ENCODE results near the gene WSCD2.

The WSCD2 gene

GRCh38 chr12:108129017-108129812, at the start of gene WSCD2:
TSS of gene WSCD2 (plus strand) at chr12:108129288. CDS start at chr12:108195833, 66,545 bp downstream.
- no peak for DNase-seq

- no peak for DNase-seq
Measured at GRCh38 chr12:108079721-108080120, 49.4 kb upstream of the WSCD2 start.

- DNase-seq, result no peak
Measured at GRCh38 chr12:108080363-108080762, 48.7 kb upstream of the WSCD2 start.

GRCh38 chr12:108082485-108082884, 46.6 kb upstream of the WSCD2 start:
- no peak for DNase-seq

GRCh38 chr12:108087900-108088299, 41.2 kb upstream of the WSCD2 start:
- DNase-seq, result no peak

GRCh38 chr12:108090107-108090899, 38.8 kb upstream of the WSCD2 start:
- DNase-seq, result no peak

- DNase-seq, result no peak
Measured at GRCh38 chr12:108090932-108091678, 38.0 kb upstream of the WSCD2 start.

- no peak for DNase-seq
Measured at GRCh38 chr12:108091679-108092051, 37.4 kb upstream of the WSCD2 start.

GRCh38 chr12:108093209-108093608, 35.9 kb upstream of the WSCD2 start:
- no peak for DNase-seq

- no peak for DNase-seq
Measured at GRCh38 chr12:108094056-108094649, 34.9 kb upstream of the WSCD2 start.

GRCh38 chr12:108097160-108097911, 31.8 kb upstream of the WSCD2 start:
- DNase-seq, result no peak

GRCh38 chr12:108098374-108098773, 30.7 kb upstream of the WSCD2 start:
- DNase-seq, result no peak

GRCh38 chr12:108099073-108099472, 30.0 kb upstream of the WSCD2 start:
- no peak for DNase-seq

GRCh38 chr12:108099778-108100489, 29.2 kb upstream of the WSCD2 start:
- no peak for DNase-seq

GRCh38 chr12:108101605-108102175, 27.4 kb upstream of the WSCD2 start:
- DNase-seq, result no peak

- DNase-seq, result no peak
Measured at GRCh38 chr12:108102363-108102762, 26.7 kb upstream of the WSCD2 start.

GRCh38 chr12:108103087-108103486, 26.0 kb upstream of the WSCD2 start:
- DNase-seq, result no peak

- no peak for DNase-seq
Measured at GRCh38 chr12:108103517-108103916, 25.6 kb upstream of the WSCD2 start.

GRCh38 chr12:108104657-108105056, 24.4 kb upstream of the WSCD2 start:
- DNase-seq, result no peak

GRCh38 chr12:108106599-108106998, 22.5 kb upstream of the WSCD2 start:
- no peak for DNase-seq

- no peak for DNase-seq
Measured at GRCh38 chr12:108107293-108107692, 21.8 kb upstream of the WSCD2 start.
